Measurements from ENCODE around the gene RMDN3. TPM values are rescaled to one million over a fixed set of nuclear protein-coding genes. Genes with fewer than 3 reads are reported as not detected.

Gene RMDN3
- total and polyA plus RNA-seq, 9 of the 15 experiments (the other 6 are each of a cell fraction or from before 2014, with no cell fraction given) = 8.1 to 38.2 (median 25.9) TPM

- peaks cover 8 to 11% of the 10 kb centered on the region in 2 experiments; a peak in 4 of 5 replicates for H3K4me1 ChIP-seq (replicated peaks in 1 of 2; ENCODE audit: control insufficient read depth in 2 of 2, insufficient read depth in 2 of 2, low read length in 2 of 2)
- ChIA-PET POLR2A (interaction anchor here (0.7 to 1.7 kb wide), 5 partner anchors 23 to 157 kb away, joined by 3 to 4 read pairs (median 3); partner anchors contain the start of genes GCHFR and VPS18), CTCF (ENCODE audit: low intra/inter-chr PET ratio) (interaction anchor here (0.6 kb wide), 2 partner anchors 443 to 712 kb away, joined by 3 read pairs; no protein-coding TSS in a partner anchor)
- H3K36me3 ChIP-seq (ENCODE audit: control insufficient read depth, insufficient read depth, low read length) = peaks cover 16% of the 10 kb centered on the region; the same call in 2 of the 3 replicates
- ATAC-seq (peak; percentile 67), DNase-seq (ENCODE audit: extremely low read depth in 1 of 4, low spot score in 3 of 4) (peak; percentile 30 to 70 (median 52)), FAIRE-seq (no peak)
- intact Hi-C loops (cut with micrococcal nuclease) = loop anchor here (5.0 to 10.0 kb wide), 2 partner anchors 68 to 274 kb away; no protein-coding TSS in a partner anchor
- in situ Hi-C loops (cut with MboI) = no loop called here
- peak overlapping the region; percentile 21; the same call in 1 of the 3 replicates for H3K27ac ChIP-seq (ENCODE audit: extremely low read depth, low read depth, low read length)
- no peaks in the 10 kb centered on the region for H4K20me1 ChIP-seq (replicated peaks; ENCODE audit: control insufficient read depth, insufficient read depth, low read length)
- no peak overlapping the region for H2AFZ ChIP-seq (ENCODE audit: low read depth, low read length)
- no TSS peak for BruUV-seq (replicated peaks)
- H3K9me3 ChIP-seq (replicated peaks; ENCODE audit: control insufficient read depth, insufficient read depth, low read depth, low read length) = no peaks in the 10 kb centered on the region
- no peaks in the 10 kb centered on the region for H3K27me3 ChIP-seq (ENCODE audit: control insufficient read depth in 2 of 2, insufficient read depth in 2 of 2, low read length in 2 of 2)
- H3K4me2 ChIP-seq (ENCODE audit: insufficient read depth, low read length) = no peak overlapping the region
- WGBS (ENCODE audit: insufficient coverage, low coverage, missing lambda C conversion rate) = 28% methylated on average over 5 of the region's 5 CpGs
- H3K9ac ChIP-seq (ENCODE audit: insufficient read depth in 1 of 2, low read depth in 2 of 2, low read length in 2 of 2) = peak overlapping the region in 1 of 2 experiments; percentile 4; a peak in 2 of 4 replicates
- TF ChIP-seq SPI1 (IDR thresholded peaks at IDR 0.05; ENCODE audit: borderline replicate concordance, low read depth, low read length) (peak; percentile 68; the same call in 1 of the 2 replicates), CGGBP1 (CRISPR knock-in tag; IDR thresholded peaks at IDR 0.05) (no peak), SIRT6 (IDR thresholded peaks at IDR 0.05; ENCODE audit: low read depth, low read length) (no peak), ZNF12 (CRISPR knock-in tag; IDR thresholded peaks at IDR 0.05) (no peak)
- H3K9me1 ChIP-seq (ENCODE audit: control insufficient read depth, insufficient read depth, low read length) = no peaks in the 10 kb centered on the region
- peaks cover 10% of the 10 kb centered on the region; the same call in 2 of the 3 replicates for H3K79me2 ChIP-seq (ENCODE audit: control insufficient read depth, insufficient read depth, low read length)
- H3K4me3 ChIP-seq = no peak overlapping the region
These were observed 34.1 kb upstream of the RMDN3 start for GRCh38 chr15:40789119-40789518.

Measured in K562 (cell line).